HG02623 (cell line): ENCODE data around the gene FMNL3.
"Not testable (repeated sequence)": the region's sequence is repeated elsewhere in the genome, so short reads cannot be mapped to it uniquely, and the experiment has no call there.

Source experiments
- ATAC-seq: cut with Tn5 transposase; IDR thresholded peaks from one replicate; pipeline ENCODE4 v1.9.1; 2021; ENCODE audit warnings: moderate library complexity; ENCODE audit not compliant: unreplicated experiment

The FMNL3 gene

GRCh38 chr12:49609875-49610154 is 97.4 kb downstream of the FMNL3 start:
- ATAC-seq = no peak

DNA sequence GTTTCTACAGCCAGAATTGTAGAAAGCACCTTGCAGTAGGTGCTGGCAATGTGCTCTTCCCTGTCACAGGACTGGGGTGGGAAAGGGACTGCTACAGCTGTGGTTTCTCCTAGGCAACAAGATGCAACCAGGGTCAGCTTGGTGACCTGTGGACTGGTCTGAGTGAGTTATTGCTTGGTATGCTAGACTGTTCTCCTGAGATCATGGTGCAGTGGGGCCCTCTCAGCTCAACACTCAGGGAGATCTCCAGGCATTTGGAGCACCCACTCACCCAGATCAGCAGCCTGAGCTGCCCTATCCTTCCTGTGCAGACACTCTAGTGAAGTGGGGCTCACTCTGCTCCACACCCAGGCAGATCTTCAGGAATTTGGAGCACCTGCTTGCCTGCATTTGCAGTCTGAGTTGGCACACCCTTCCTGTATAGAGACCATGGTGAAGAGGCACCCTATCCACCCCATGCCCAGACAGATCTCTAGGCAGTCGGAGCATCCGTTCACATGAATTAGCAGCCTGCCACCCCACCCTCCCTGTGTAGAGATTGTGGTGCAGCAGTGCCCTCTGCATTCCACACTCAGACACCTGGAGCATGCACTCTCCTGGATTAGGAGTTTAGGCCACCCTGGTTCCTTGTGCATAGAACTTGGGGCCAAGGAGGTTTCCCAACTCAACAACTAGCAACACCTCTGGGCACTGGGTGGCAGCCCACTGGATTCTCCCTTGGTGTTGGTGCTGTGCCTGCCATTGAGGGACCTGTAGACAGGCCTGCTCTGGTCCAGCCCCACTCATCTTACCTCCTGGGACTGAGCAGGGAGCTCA is 97.9 kb downstream of the FMNL3 start:
- ATAC-seq = no peak

DNA sequence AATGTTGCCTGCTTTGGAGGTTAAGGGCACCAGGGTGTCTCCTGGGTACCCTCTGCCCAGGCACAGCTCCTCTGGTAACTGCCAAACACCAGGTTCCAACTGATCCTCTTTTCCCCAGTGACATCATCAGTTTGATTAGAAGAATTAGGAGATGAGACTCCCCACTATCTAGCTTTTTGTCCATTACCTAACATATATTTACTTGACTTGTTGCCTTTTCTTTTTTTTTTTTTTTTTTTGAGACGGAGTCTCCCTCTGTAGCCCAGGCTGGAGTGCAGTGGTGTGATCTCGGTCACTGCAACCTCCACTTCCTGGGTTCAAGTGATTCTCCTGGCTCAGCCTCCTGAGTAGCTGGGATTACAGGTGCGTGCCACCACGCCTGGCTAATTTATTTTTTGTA is 101.7 kb downstream of the FMNL3 start, which contains the start of gene FAM186B:
Gene FAM186B (minus strand): TSS at position 101 of the 400 bp plus-strand sequence. CDS start 162 bp downstream, outside the sequence.
- not testable (repeated sequence) for ATAC-seq

DNA sequence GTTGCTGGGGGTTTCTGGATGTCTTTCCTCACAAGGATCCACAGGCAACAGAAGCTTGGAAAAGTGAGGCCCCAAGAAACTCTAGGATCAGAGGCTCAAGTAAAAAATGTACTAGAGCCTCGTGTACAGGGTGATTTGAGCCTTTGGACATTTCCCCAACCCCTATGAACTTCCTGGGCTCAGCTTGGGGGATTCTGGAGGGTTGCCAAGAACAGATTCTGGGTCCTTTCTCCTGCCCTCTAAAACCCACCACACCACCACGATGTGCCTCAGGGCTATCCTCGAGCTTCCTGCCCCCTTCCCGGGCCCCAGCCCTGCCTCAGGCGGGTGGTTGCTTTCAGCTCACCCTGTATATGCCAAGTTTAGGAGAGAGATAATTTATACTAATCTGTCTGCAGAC is 102.3 kb downstream of the FMNL3 start:
- ATAC-seq = no peak

DNA sequence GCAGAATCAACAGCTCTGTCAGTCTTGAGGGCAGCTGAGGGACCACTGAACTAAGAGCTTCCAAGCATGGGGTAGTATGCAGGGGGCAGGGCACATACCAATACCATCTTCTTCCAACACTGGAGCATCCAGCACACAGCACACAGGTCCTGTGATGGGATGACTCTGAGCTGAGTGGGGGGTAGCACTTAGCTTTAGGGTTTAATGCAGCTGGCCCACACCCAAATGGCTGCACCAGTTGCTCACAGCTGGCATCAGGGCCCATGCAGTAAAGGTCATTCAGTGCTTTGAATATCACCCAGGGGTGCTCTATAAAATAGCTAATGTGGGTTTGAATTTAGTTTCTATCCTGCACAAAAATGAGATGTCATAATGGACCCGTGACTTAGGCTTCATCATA is 103.5 kb downstream of the FMNL3 start:
- ATAC-seq = no peak

DNA sequence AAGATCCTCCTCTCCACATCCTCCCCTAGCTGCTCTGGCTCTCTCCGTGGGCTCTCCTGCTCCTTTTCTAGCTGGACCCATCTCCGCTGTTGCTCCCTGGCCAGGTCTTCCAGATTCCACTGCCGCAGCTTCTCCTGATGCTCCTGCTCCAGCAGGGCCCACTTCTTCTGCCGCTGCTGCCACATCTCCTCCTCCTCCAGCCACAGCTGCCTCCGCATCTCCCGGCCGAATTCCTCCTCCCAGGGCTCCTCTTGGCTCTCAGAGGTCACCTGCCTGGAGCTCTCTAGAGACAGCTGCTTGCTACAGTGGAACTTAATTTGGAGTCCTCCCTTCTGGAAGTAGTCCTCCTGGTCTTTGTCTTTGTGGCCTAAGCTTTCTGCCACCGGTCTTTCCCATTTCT is 107.2 kb downstream of the FMNL3 start:
- no peak for ATAC-seq

- ATAC-seq = no peak
Measured at GRCh38 chr12:49598527-49598926, 108.7 kb downstream of the FMNL3 start.

GRCh38 chr12:49588721-49589516 is 118.3 kb downstream of the FMNL3 start:
- no peak for ATAC-seq

DNA sequence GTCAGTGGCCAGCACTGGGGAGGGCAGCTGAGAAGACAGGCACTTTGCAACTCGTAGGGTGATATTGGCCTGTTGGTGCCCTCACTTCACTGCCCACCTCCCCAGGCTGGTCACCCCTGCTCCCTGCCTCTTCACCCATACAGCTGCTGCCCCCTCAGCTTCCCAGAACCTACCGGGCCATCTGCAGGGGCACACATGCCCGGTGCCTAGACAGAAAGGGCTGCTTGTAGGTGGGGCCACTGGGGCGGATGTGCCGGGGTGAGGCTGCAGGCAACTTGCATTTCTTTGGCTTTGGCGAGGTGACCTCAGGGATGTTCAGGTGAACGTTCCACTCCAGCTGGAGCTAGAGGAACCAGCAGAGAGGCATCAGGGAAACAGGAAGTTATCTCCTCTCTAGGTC is 118.9 kb downstream of the FMNL3 start:
- ATAC-seq = no peak

DNA sequence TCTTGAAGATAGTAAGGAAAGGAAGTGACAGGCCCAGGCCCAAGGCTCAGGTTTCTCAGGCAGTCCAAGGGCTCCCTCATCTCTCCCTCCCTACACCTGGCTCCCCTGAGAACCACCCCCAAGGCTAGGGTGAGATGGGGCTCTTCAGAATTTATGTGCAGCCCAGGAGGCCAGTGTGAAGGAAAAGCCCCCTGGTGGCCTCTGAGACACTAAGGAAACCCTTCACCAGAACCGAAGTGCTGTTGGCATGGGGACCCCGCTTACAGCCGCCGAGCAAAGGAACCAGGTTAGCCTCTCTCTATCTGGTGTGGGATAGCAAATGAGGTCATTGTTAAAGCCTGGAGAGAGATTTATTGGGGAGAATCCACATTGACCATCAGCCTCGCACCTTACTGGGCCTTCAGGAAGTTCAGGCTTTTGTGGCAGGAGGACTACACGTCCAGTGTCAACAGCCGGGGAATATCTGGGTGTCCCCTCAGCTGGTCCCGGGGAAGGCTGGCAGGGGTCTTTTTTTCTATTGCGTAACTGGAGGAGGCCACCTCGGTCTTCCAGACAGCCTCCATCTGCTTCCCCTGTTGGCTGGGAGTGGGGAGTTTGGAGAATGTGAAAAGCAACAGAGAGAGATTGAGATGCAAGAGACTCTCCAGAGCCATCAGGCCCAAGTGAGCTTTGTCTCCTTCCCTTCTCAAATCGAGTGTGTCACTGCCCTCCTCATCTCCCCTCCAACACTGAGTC is 119.9 kb downstream of the FMNL3 start:
- ATAC-seq = no peak
